ENCODE measurements around the gene SCRT2.

The SCRT2 gene

GRCh38 chr20:672963-673602, 2.5 kb downstream of the SCRT2 start:
- DNase-seq (ENCODE audit: low read depth), result no peak

GRCh38 chr20:671252-672030, 4.2 kb downstream of the SCRT2 start:
- no peak for DNase-seq (ENCODE audit: low read depth)

- DNase-seq (ENCODE audit: low read depth), result no peak
Measured at GRCh38 chr20:669573-669972, 6.0 kb downstream of the SCRT2 start.

GRCh38 chr20:668638-669037, 7.0 kb downstream of the SCRT2 start:
- DNase-seq (ENCODE audit: low read depth), result no peak

GRCh38 chr20:668050-668449, 7.6 kb downstream of the SCRT2 start:
- DNase-seq (ENCODE audit: low read depth), result no peak

- no peak for DNase-seq (ENCODE audit: low read depth)
Measured at GRCh38 chr20:667351-668034, 8.1 kb downstream of the SCRT2 start.

GRCh38 chr20:666877-667276, 8.7 kb downstream of the SCRT2 start:
- DNase-seq (ENCODE audit: low read depth), result no peak

- no peak for DNase-seq (ENCODE audit: low read depth)
Measured at GRCh38 chr20:665276-665675, 10.3 kb downstream of the SCRT2 start.

GRCh38 chr20:664576-664975, 11.0 kb downstream of the SCRT2 start:
- no peak for DNase-seq (ENCODE audit: low read depth)

GRCh38 chr20:664151-664550, 11.5 kb downstream of the SCRT2 start:
- no peak for DNase-seq (ENCODE audit: low read depth)

- no peak for DNase-seq (ENCODE audit: low read depth)
Measured at GRCh38 chr20:663315-664090, 12.1 kb downstream of the SCRT2 start.

- DNase-seq (ENCODE audit: low read depth), result no peak
Measured at GRCh38 chr20:662277-663192, 13.1 kb downstream of the SCRT2 start.

- DNase-seq (ENCODE audit: low read depth), result no peak
Measured at GRCh38 chr20:661474-662270, 13.9 kb downstream of the SCRT2 start.

GRCh38 chr20:658731-659291, 16.8 kb downstream of the SCRT2 start:
- no peak for DNase-seq (ENCODE audit: low read depth)

GRCh38 chr20:658202-658601, 17.4 kb downstream of the SCRT2 start:
- DNase-seq (ENCODE audit: low read depth), result no peak

GRCh38 chr20:655726-656624, 19.6 kb downstream of the SCRT2 start:
- no peak for DNase-seq (ENCODE audit: low read depth)

- DNase-seq (ENCODE audit: low read depth), result no peak
Measured at GRCh38 chr20:654417-654750, 21.2 kb downstream of the SCRT2 start.

- DNase-seq (ENCODE audit: low read depth), result no peak
Measured at GRCh38 chr20:653590-654416, 21.8 kb downstream of the SCRT2 start.

All from GM04504 (cell line).